Right lobe of liver (tissue), 6 donors: Measurements from ENCODE around the gene PAFAH1B1. TPM values are rescaled to one million over a fixed set of nuclear protein-coding genes. Genes with fewer than 3 reads are reported as not detected.

Experiments used
- ATAC-seq, 4 donors: fragments of 200-7000 bp; cut with Tn5 transposase; one replicate each; pipeline ENCODE4 v1.9.1; 2020; ENCODE audit warnings: mild to moderate bottlenecking in 4 of 4, moderate library complexity in 4 of 4
- DNase-seq, 3 donors: peaks; one replicate each; pipeline ENCODE4 v3.0.0-alpha.2; 2020
- H3K27ac ChIP-seq, 3 donors: fragments of 200-600 bp; one replicate each; pipeline ENCODE4 v1.8.0; 2022
- H3K27me3 ChIP-seq, 2 donors: fragments of 200-600 bp; one replicate each; pipeline ENCODE4 v1.8.0; 2022
- H3K36me3 ChIP-seq, 4 donors: fragments of 200-600 bp; sonication (generic) in 1 of 4; one replicate each; pipeline versions ENCODE4 v1.5.1 to v1.8.0; 2017 to 2022; ENCODE audit warnings: control low read depth in 1 of 4
- H3K4me1 ChIP-seq, 4 donors: fragments of 200-600 bp; sonication (generic) in 1 of 4; one replicate each; pipeline versions ENCODE4 v1.5.1 to v1.8.0; 2017 to 2022; ENCODE audit warnings: control low read depth in 1 of 4
- H3K4me3 ChIP-seq, 3 donors: fragments of 200-600 bp; one replicate each; pipeline ENCODE4 v1.8.0; 2022
- H3K9me3 ChIP-seq, 4 donors: fragments of 200-600 bp; sonication (generic) in 1 of 4; one replicate each; pipeline versions ENCODE4 v1.5.1 to v1.8.0; 2017 to 2022; ENCODE audit warnings: control low read depth in 1 of 4
- POLR2A ChIP-seq: fragments of 450-650 bp; IDR thresholded peaks from one replicate; pipeline ENCODE4 v1.6.1; 2017; ENCODE audit warnings: antibody characterized with exemption, mild to moderate bottlenecking
- WGBS: methylation state at CpG from one replicate; pipeline ENCODE4 v1.1.6; 2018; ENCODE audit warnings: low coverage, low lambda C conversion rate; ENCODE audit not compliant: insufficient coverage; ENCODE audit errors: missing lambda C conversion rate; 5-methylcytosine and 5-hydroxymethylcytosine counted together
- intact Hi-C, 2 donors: fragments of 100-400 bp; cut with DNase I; formaldehyde crosslinking; loops; one replicate each; pipeline versions ENCODE4 v1.11.2 to v1.14.1; 2022
- total RNA-seq, 6 experiments: library from RNA; depleted of rRNA in 2 of 6; stranded (reverse); fragments of >200 nt in 2 of 6; fragmentation: NEBNext Ultra II Directional in 3 of 6; extraction: Animal tissue kit (Norgen Biotek cat#: 25700) in 3 of 6; gene quantifications; one replicate each; pipeline versions ENCODE4 v1.1.0 to v1.2.4, GENCODE V29; 2016 to 2023
- TF ChIP-seq, protein P1 (sequence below), 4 donors: fragments of 200-600 bp in 3 of 4; fragments of 450-650 bp in 1 of 4; IDR thresholded peaks; one replicate each; pipeline versions ENCODE4 v1.5.1 to v1.8.0; 2016 to 2022; ENCODE audit warnings: antibody characterized with exemption in 4 of 4, mild to moderate bottlenecking in 2 of 4
- donor health status: DM: no; HTN: yes; CAD: no.
- donor health status: DM: no; HTN: no; CAD: no.
- donor health status: DM: no; HTN: no; CAD: no.
- donor health status: DM: no; HTN: yes; CAD: no.
- donor health status: DM: no; HTN: yes; CAD: no.

The PAFAH1B1 gene
- total RNA-seq, 6 experiments from 2014 or later = 32.6 to 69.9 (median 42.2) TPM

DNA sequence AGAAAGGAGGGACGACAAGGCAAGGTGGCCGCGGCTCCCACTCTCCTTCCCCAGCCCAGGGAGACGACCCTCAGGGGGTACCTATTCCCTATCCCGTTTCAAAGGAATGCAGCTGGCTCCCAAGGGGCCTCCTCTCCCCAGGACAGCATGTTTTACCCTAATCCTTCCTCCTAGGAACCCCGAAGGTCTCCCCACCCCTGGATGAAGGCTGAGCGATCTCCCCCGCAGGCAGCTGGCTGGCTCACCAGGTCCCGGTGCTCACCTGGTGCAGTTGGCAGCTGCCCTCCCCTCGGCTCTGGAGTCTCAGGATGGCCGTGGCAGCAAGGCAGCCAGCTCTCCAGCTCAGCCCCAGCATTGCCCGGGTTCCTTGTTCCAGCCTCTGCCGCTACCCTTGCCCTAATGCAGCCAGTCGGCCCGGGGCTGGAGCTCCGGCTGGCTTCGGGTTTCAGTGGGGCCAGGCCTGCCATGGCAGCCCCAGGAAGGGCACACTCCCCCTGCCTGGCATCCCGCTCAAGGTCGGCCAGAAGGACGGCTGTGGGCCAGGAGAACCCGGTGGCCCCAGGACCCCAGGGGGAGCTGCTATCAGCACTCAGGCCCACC, 113.6 kb downstream of the PAFAH1B1 start:
- 63% methylated on average over 5 of the region's 21 CpGs for WGBS
- peak; percentile 40 to 57 (median 53) for DNase-seq
- H3K36me3 ChIP-seq = peaks cover 0 to 23% (median 8%) of the 10 kb centered on the region in 4 donors
- peak overlapping the region in 1 of 3 donors; percentile 76 for H3K27ac ChIP-seq
- H3K27me3 ChIP-seq = no peaks in the 10 kb centered on the region
- H3K9me3 ChIP-seq = no peaks in the 10 kb centered on the region
- no peak for ATAC-seq
- TF ChIP-seq, protein P1, sequence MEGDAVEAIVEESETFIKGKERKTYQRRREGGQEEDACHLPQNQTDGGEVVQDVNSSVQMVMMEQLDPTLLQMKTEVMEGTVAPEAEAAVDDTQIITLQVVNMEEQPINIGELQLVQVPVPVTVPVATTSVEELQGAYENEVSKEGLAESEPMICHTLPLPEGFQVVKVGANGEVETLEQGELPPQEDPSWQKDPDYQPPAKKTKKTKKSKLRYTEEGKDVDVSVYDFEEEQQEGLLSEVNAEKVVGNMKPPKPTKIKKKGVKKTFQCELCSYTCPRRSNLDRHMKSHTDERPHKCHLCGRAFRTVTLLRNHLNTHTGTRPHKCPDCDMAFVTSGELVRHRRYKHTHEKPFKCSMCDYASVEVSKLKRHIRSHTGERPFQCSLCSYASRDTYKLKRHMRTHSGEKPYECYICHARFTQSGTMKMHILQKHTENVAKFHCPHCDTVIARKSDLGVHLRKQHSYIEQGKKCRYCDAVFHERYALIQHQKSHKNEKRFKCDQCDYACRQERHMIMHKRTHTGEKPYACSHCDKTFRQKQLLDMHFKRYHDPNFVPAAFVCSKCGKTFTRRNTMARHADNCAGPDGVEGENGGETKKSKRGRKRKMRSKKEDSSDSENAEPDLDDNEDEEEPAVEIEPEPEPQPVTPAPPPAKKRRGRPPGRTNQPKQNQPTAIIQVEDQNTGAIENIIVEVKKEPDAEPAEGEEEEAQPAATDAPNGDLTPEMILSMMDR (IDR thresholded peaks at IDR 0.05) = no peak
- TF ChIP-seq POLR2A = no peak
- H3K4me3 ChIP-seq = peak overlapping the region in 2 of 3 donors; percentile 84 to 99
- intact Hi-C loops = no loop called here
- peaks cover 0 to 57% (median 18%) of the 10 kb centered on the region in 4 donors for H3K4me1 ChIP-seq

DNA sequence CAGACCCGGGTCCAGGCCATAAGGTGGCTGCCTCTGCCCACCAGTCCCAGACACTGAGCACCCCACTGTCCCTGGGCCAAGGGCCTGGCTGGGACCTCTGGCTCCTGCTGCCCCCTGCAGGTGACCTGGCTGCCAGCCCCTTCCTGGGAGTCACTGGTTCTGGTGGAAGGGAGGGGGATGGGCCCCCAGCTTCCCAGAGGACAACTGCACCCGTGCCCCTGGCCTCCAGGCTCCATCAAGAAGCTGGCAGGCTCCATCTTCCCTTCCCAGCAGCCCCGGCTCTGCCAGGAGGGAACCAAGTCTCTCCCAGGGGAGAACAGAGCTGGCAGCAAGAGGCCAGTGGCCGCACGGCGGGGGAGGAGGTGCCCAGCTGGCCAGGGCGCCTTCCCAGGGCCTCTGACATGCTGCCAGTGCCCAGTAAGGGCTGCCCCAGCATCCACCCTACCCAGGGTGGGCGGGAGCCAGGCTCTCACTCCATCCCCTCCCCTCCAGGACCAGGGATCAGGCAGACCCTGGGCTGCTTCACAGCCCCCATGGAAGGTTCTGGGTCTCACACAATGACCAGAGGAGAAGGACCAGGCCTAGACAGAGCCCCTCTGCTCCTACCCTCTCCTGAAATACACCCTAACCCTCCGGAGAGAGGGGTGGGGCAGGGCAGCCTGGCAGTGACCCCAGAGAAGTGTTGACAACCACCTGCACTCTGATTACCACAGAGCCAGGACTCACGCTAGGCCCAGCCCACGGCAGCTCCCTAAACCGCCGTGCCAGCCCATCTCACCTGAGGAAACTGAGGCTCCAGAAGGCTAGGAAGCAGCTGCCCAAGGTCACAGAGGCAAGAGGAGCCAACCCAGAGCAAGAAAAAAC, 114.5 kb downstream of the PAFAH1B1 start:
- Histone ChIP-seq H3K4me3 (peak overlapping the region; percentile 84 to 99 (median 93)), H3K36me3 (peaks cover 0 to 14% (median 4%) of the 10 kb centered on the region in 4 donors), H3K9me3 (no peaks in the 10 kb centered on the region), H3K27ac (peak overlapping the region in 1 of 3 donors; percentile 76), H3K4me1 (peaks cover 0 to 66% (median 18%) of the 10 kb centered on the region in 4 donors), H3K27me3 (no peaks in the 10 kb centered on the region)
- TF ChIP-seq, protein P1 (IDR thresholded peaks at IDR 0.05) = peak; percentile 42 to 62 (median 45)
- no peak for TF ChIP-seq POLR2A
- WGBS = 42% methylated on average over 5 of the region's 13 CpGs
- ATAC-seq = peak; percentile 10 to 35 (median 26)
- DNase-seq = peak; percentile 64 to 83 (median 81)
- intact Hi-C loops = no loop called here

DNA sequence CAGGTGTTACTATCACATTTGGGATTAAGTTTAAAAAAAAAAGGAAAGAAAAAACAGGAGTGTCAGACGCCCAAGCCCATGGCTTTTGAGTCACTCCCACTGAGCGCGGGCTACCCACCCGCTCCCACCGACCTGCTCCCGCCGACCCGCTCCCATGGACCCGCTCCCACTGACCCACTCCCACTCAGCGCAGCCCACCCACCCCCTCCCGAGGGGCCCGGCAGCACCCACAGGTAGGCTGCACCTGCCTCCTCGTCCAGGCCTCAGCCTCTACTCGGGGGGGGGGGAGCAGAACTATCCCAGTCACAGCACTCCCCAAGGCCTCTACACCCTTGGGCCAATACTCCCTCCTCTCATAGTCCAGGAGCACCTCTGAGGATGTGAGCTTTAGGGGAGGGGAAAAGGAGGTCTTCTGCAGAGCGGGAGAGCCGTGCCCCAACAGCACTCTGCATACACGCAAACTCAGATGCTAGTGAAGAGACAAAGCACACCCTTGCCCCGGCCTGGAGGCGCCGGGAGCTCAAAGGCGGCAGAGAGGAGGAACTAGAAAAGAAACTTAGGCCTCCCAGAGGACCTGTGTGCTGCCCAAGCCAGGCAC, 115.2 kb downstream of the PAFAH1B1 start:
- Histone ChIP-seq H3K9me3 (no peaks in the 10 kb centered on the region), H3K4me3 (peak overlapping the region; percentile 84 to 99 (median 93)), H3K36me3 (peaks cover 0 to 7% (median 3%) of the 10 kb centered on the region in 4 donors), H3K4me1 (peaks cover 0 to 65% (median 18%) of the 10 kb centered on the region in 4 donors), H3K27ac (peak overlapping the region in 1 of 3 donors; percentile 76), H3K27me3 (no peaks in the 10 kb centered on the region)
- DNase-seq (peak in 1 of 3 donors; percentile 52), ATAC-seq (no peak)
- TF ChIP-seq POLR2A = no peak
- TF ChIP-seq, protein P1 (IDR thresholded peaks at IDR 0.05) = no peak
- 16% methylated on average over 10 of the region's 21 CpGs for WGBS
- intact Hi-C loops = no loop called here

DNA sequence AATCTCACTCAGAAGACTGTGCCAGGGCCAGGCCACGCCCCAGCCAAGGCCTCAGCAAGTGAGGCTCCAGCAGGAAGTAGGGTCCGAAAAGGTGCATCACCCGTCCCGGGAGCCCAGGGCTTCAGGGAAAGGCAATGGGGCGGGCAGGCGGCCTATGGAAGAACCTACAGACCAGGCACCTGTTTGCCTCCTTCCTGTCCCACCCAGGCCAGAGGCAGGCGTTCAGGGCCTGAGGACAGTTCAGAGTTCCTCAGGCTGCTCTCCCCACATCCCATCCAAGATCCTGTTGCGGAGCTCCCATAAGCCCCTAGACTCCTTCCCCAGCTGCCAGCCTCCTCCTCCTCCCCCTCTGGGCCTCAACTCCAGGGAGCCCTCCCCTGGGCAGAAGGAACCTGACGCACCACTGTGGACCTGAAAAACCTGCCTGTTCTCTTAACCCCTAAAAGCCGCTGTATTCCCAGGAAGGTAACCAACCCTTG, 115.8 kb downstream of the PAFAH1B1 start:
- H3K4me1 ChIP-seq = peaks cover 0 to 59% (median 18%) of the 10 kb centered on the region in 4 donors

More for the DNA sequence above, 115.8 kb downstream of the PAFAH1B1 start:
- WGBS = 14% methylated on average over 5 of the region's 10 CpGs
- Histone ChIP-seq H3K4me3 (peak overlapping the region; percentile 84 to 99 (median 93)), H3K27me3 (no peaks in the 10 kb centered on the region), H3K27ac (peak overlapping the region; percentile 9 to 84 (median 76)), H3K36me3 (peaks cover 0 to 6% (median under 1%) of the 10 kb centered on the region in 4 donors), H3K9me3 (no peaks in the 10 kb centered on the region)
- intact Hi-C loops = no loop called here
- peak; percentile 30 to 50 (median 40) for ATAC-seq
- no peak for TF ChIP-seq POLR2A
- TF ChIP-seq, protein P1 (IDR thresholded peaks at IDR 0.05) = no peak
- peak; percentile 81 to 83 (median 83) for DNase-seq
